H1 (cell line): Measurements from ENCODE around the gene DSCAM. TPM values are rescaled to one million over a fixed set of nuclear protein-coding genes. Genes with fewer than 3 reads are reported as not detected.

ENCODE experiments used
- CTCF ChIA-PET: fragments of 300-600 bp; sonication (Branson Sonifier 250); formaldehyde crosslinking; loops from one replicate; lab custom pipeline; 2021; ENCODE audit not compliant: partially characterized antibody; lab: Charles Lee
- POLR2A ChIA-PET: fragments of 300-600 bp; sonication (Branson Sonifier 250); formaldehyde crosslinking; loops from one replicate; lab custom pipeline; 2021; ENCODE audit warnings: inconsistent platforms; ENCODE audit not compliant: partially characterized antibody; lab: Charles Lee
- DNase-seq, 2 experiments: peaks; one replicate each; pipeline versions ENCODE4 v3.0.0 to v3.0.0-alpha.2; 2010 to 2022; ENCODE audit warnings: low spot score in 2 of 2, low read depth in 1 of 2, mixed read lengths in 1 of 2
- FAIRE-seq: peaks from 2 replicates; lab custom pipeline; 2011; peaks lifted over from hg19 to GRCh38; lab: Jason Lieb, UNC
- H2AFZ ChIP-seq: 2 replicates; pipeline ENCODE4 v1.8.1; 2012; ENCODE audit warnings: low read length, inconsistent platforms
- H2AK5ac ChIP-seq: 2 replicates; pipeline ENCODE4 v1.6.1; 2013; ENCODE audit warnings: low read depth, low read length
- H2BK120ac ChIP-seq: replicated peaks from 2 replicates; pipeline ENCODE3; 2013; ENCODE audit warnings: low read depth, low read length, inconsistent platforms
- H2BK12ac ChIP-seq: 2 replicates; pipeline ENCODE4 v1.6.1; 2013; ENCODE audit warnings: low read depth, low read length
- H2BK15ac ChIP-seq: 2 replicates; pipeline ENCODE4 v1.6.1; 2013; ENCODE audit warnings: low read length
- H2BK20ac ChIP-seq: 2 replicates; pipeline ENCODE4 v1.6.1; 2013; ENCODE audit warnings: low read length
- H2BK5ac ChIP-seq: 2 replicates; pipeline ENCODE4 v1.6.1; 2013; ENCODE audit warnings: low read depth, low read length
- H3K14ac ChIP-seq: 2 replicates; pipeline ENCODE4 v1.6.1; 2013; ENCODE audit warnings: inconsistent platforms; ENCODE audit not compliant: insufficient read length
- H3K18ac ChIP-seq: 2 replicates; pipeline ENCODE4 v1.6.1; 2013; ENCODE audit warnings: low read length; ENCODE audit errors: extremely low read depth
- H3K23ac ChIP-seq: 2 replicates; pipeline ENCODE4 v1.6.1; 2013; ENCODE audit warnings: inconsistent platforms; ENCODE audit not compliant: insufficient read length
- H3K23me2 ChIP-seq: 2 replicates; pipeline ENCODE4 v1.6.1; 2013; ENCODE audit warnings: low read depth, low read length
- H3K27ac ChIP-seq: 2 replicates; pipeline ENCODE4 v1.6.1; 2011; ENCODE audit warnings: low read depth, low read length, inconsistent platforms
- H3K27me3 ChIP-seq, 4 experiments: replicated peaks in 1 of 4; 1 replicate in 1 of 4; 2 replicates in 3 of 4; pipeline versions ENCODE4 v1.6.1 to v1.8.1; 2011 to 2013; ENCODE audit warnings: low read length in 3 of 4, mild to moderate bottlenecking in 3 of 4, inconsistent platforms in 2 of 4, mixed read lengths in 2 of 4, moderate library complexity in 1 of 4; ENCODE audit not compliant: control insufficient read depth in 3 of 4, insufficient read depth in 3 of 4; ENCODE audit errors: extremely low read depth in 1 of 4
- H3K36me3 ChIP-seq, 4 experiments: 2 replicates each; pipeline versions ENCODE4 v1.6.1 to v1.8.1; 2011 to 2013; ENCODE audit warnings: mild to moderate bottlenecking in 4 of 4, low read length in 3 of 4, moderate library complexity in 2 of 4, control low read depth in 1 of 4, inconsistent platforms in 1 of 4; ENCODE audit not compliant: insufficient read depth in 4 of 4, control insufficient read depth in 2 of 4
- H3K4ac ChIP-seq: replicated peaks from 2 replicates; pipeline ENCODE3; 2013; ENCODE audit warnings: low read length, low read depth, mixed read lengths, inconsistent platforms; ENCODE audit not compliant: insufficient read length
- H3K4me1 ChIP-seq, 4 experiments: replicated peaks in 1 of 4; 1 replicate in 1 of 4; 2 replicates in 3 of 4; pipeline versions ENCODE4 v1.6.1 to v1.8.1; 2011 to 2013; ENCODE audit warnings: low read length in 3 of 4, inconsistent platforms in 2 of 4, mixed read lengths in 1 of 4; ENCODE audit not compliant: insufficient read depth in 4 of 4, control insufficient read depth in 3 of 4
- H3K4me2 ChIP-seq, 2 experiments: 2 replicates each; pipeline versions ENCODE4 v1.6.1 to v1.8.1; 2011 to 2013; ENCODE audit warnings: low read depth in 2 of 2, low read length in 2 of 2, control low read depth in 1 of 2, inconsistent platforms in 1 of 2, mild to moderate bottlenecking in 1 of 2; ENCODE audit not compliant: insufficient read depth in 1 of 2
- H3K4me3 ChIP-seq, 4 experiments: fragments of 200-600, 300-600 bp in 1 of 4; sonication (generic), shearing (Covaris generic), sonication (Bioruptor Twin) in 1 of 4; 2 replicates each; pipeline versions ENCODE4 v1.5.1 to v1.8.1; 2011 to 2016; ENCODE audit warnings: low read length in 4 of 4, low read depth in 3 of 4, control low read depth in 2 of 4, inconsistent platforms in 2 of 4, mild to moderate bottlenecking in 2 of 4, mixed read lengths in 1 of 4, moderate library complexity in 1 of 4; ENCODE audit not compliant: insufficient read depth in 2 of 4; ENCODE audit errors: extremely low read depth in 1 of 4
- H3K56ac ChIP-seq: replicated peaks from 2 replicates; pipeline ENCODE3; 2013; ENCODE audit warnings: low read depth, mild to moderate bottlenecking, mixed read lengths, low read length, inconsistent platforms; ENCODE audit not compliant: insufficient read length
- H3K79me1 ChIP-seq: 2 replicates; pipeline ENCODE4 v1.6.1; 2013; ENCODE audit warnings: low read depth, low read length, control low read depth
- H3K79me2 ChIP-seq, 2 experiments: 2 replicates each; pipeline versions ENCODE4 v1.6.1 to v1.8.1; 2012 to 2013; ENCODE audit warnings: low read length in 2 of 2, mild to moderate bottlenecking in 2 of 2, inconsistent platforms in 1 of 2; ENCODE audit not compliant: insufficient read depth in 2 of 2, control insufficient read depth in 1 of 2
- H3K9ac ChIP-seq, 4 experiments: replicated peaks in 1 of 4; 1 replicate in 1 of 4; 2 replicates in 3 of 4; pipeline versions ENCODE4 v1.6.1 to v1.8.1; 2011 to 2013; ENCODE audit warnings: low read depth in 3 of 4, low read length in 3 of 4, control low read depth in 2 of 4, mild to moderate bottlenecking in 2 of 4, moderate library complexity in 2 of 4, inconsistent platforms in 1 of 4; ENCODE audit errors: extremely low read depth in 1 of 4
- H3K9me3 ChIP-seq, 2 experiments: 2 replicates each; pipeline versions ENCODE4 v1.6.1 to v1.8.1; 2012 to 2013; ENCODE audit warnings: mild to moderate bottlenecking in 2 of 2, moderate library complexity in 2 of 2, control low read depth in 1 of 2, inconsistent platforms in 1 of 2, low read depth in 1 of 2, low read length in 1 of 2, mixed read lengths in 1 of 2; ENCODE audit not compliant: insufficient read depth in 2 of 2
- H4K20me1 ChIP-seq, 2 experiments: replicated peaks in 1 of 2; 2 replicates each; pipeline versions ENCODE3 to v1.8.1; 2011 to 2013; ENCODE audit warnings: inconsistent platforms in 2 of 2, low read length in 2 of 2, mild to moderate bottlenecking in 1 of 2; ENCODE audit not compliant: insufficient read depth in 2 of 2, control insufficient read depth in 1 of 2
- H4K5ac ChIP-seq: 2 replicates; pipeline ENCODE4 v1.6.1; 2013; ENCODE audit warnings: low read length, low read depth, mixed read lengths, inconsistent platforms; ENCODE audit not compliant: insufficient read length
- H4K8ac ChIP-seq: 2 replicates; pipeline ENCODE4 v1.8.0; 2013; ENCODE audit warnings: mild to moderate bottlenecking, moderate library complexity, low read length, inconsistent platforms; ENCODE audit not compliant: insufficient read depth; ENCODE audit errors: extremely low read depth
- H4K91ac ChIP-seq: replicated peaks from 2 replicates; pipeline ENCODE3; 2013; ENCODE audit warnings: low read length, mixed read lengths, inconsistent platforms; ENCODE audit not compliant: insufficient read length
- EGR1 ChIP-seq: IDR thresholded peaks from 2 replicates; pipeline ENCODE4 v1.6.1; 2011; ENCODE audit warnings: low read depth, low read length, borderline replicate concordance
- MAX ChIP-seq: IDR thresholded peaks from 2 replicates; pipeline ENCODE4 v1.6.1; 2012; ENCODE audit warnings: inconsistent platforms
- WGBS, 2 experiments: shearing (Covaris generic) in 1 of 2; methylation state at CpG; one replicate each; pipeline versions ENCODE4 v1.1.6 to v1.1.7; 2013 to 2015; ENCODE audit warnings: low lambda C conversion rate in 2 of 2, mixed read lengths in 2 of 2, inconsistent platforms in 1 of 2, low coverage in 1 of 2, missing lambda C conversion rate in 1 of 2; ENCODE audit not compliant: insufficient replicate concordance in 2 of 2, insufficient coverage in 1 of 2, insufficient read length in 1 of 2; ENCODE audit errors: extremely low coverage in 1 of 2, missing lambda C conversion rate in 1 of 2; 5-methylcytosine and 5-hydroxymethylcytosine counted together
- polyA plus RNA-seq, 7 experiments: library from polyadenylated mRNA; depleted of rRNA in 3 of 7; stranded (reverse) in 5 of 7; unstranded in 2 of 7; fragments of >200 nt in 5 of 7; fragments of 200-250 nt in 2 of 7; gene quantifications; 1 replicate in 5 of 7; 2 replicates in 1 of 7; 4 replicates in 1 of 7; pipeline versions ENCODE4 v1.2.1 to v1.2.3, GENCODE V29; 2011 to 2013; ENCODE audit warnings: missing spikeins in 2 of 7, mixed read lengths in 2 of 7
- total RNA-seq: library from RNA; stranded (reverse); fragmentation: NEBNext Ultra II Directional; extraction: Animal tissue kit (Norgen Biotek cat#: 25700); gene quantifications from 2 replicates; pipeline ENCODE4 v1.2.1, GENCODE V29; 2021

Gene DSCAM
- total and polyA plus RNA-seq, 2 of the 8 experiments (the other 6 are each of a cell fraction or from before 2014, with no cell fraction given): 0.02 to 0.15 TPM

- Histone ChIP-seq H3K18ac (no peak overlapping the region), H3K23me2 (no peaks in the 10 kb centered on the region), H3K36me3 (no peaks in the 10 kb centered on the region; a peak in 1 of 8 replicates), H4K5ac (no peak overlapping the region), H3K9ac (no peak overlapping the region), H3K4me1 (peaks cover 0 to 2% (median 0%) of the 10 kb centered on the region in 4 experiments; a peak in 1 of 7 replicates), H3K4ac (no peak overlapping the region), H2BK15ac (no peak overlapping the region), H3K56ac (no peak overlapping the region), H3K27ac (no peak overlapping the region), H3K14ac (no peak overlapping the region), H2AK5ac (no peak overlapping the region), H3K79me2 (no peaks in the 10 kb centered on the region), H3K4me3 (no peak overlapping the region), H3K79me1 (no peaks in the 10 kb centered on the region), H4K91ac (no peak overlapping the region), H3K4me2 (no peak overlapping the region), H2BK120ac (no peak overlapping the region), H3K9me3 (peaks cover 5 to 6% of the 10 kb centered on the region in 2 experiments; a peak in 2 of 4 replicates), H2BK12ac (no peak overlapping the region), H2AFZ (peak overlapping the region; percentile 67; the same call in 1 of the 2 replicates), H4K8ac (no peak overlapping the region; the same call in 1 of the 2 replicates), H3K23ac (no peak overlapping the region), H4K20me1 (no peaks in the 10 kb centered on the region), H2BK20ac (no peak overlapping the region), H2BK5ac (no peak overlapping the region), H3K27me3 (no peaks in the 10 kb centered on the region)
- ChIA-PET CTCF (no interaction called here), POLR2A (no interaction called here)
- WGBS, 2 experiments: 80% methylated on average over 18 of the region's 18 CpGs; no CpG with 5 or more reads in 1 of the 2 experiments
- peak; percentile 21 to 51 for DNase-seq
- 0 out of 2 replicates have a peak, but pooled peaks have one; percentile 1 for TF ChIP-seq MAX
- TF ChIP-seq EGR1: no peak
- FAIRE-seq: no peak
These were observed 298.9 kb downstream of the DSCAM start for GRCh38 chr21:40547906-40548513.
